GM10266 (cell line): ENCODE results near the gene PADI1.

Source experiments
- DNase-seq: peaks from one replicate; pipeline ENCODE4 v3.0.0; 2012; ENCODE audit errors: extremely low spot score
- CTCF ChIP-seq: IDR thresholded peaks from 2 replicates; pipeline ENCODE4 v1.5.1; 2012; ENCODE audit warnings: mild to moderate bottlenecking, low read depth; ENCODE audit not compliant: control insufficient read depth, insufficient read depth; ENCODE audit errors: missing control alignments

PADI1 gene

GRCh38 chr1:17193222-17194132 lies 11.5 kb upstream of the PADI1 start:
- DNase-seq = no peak
- no peak for TF ChIP-seq CTCF

- TF ChIP-seq CTCF = no peak
Observed at GRCh38 chr1:17194133-17194475, 10.8 kb upstream of the PADI1 start.

GRCh38 chr1:17194615-17195528 lies 10.1 kb upstream of the PADI1 start:
- no peak for TF ChIP-seq CTCF
- no peak for DNase-seq

More at GRCh38 chr1:17194133-17194475, 10.8 kb upstream of the PADI1 start:
- DNase-seq = no peak

DNA sequence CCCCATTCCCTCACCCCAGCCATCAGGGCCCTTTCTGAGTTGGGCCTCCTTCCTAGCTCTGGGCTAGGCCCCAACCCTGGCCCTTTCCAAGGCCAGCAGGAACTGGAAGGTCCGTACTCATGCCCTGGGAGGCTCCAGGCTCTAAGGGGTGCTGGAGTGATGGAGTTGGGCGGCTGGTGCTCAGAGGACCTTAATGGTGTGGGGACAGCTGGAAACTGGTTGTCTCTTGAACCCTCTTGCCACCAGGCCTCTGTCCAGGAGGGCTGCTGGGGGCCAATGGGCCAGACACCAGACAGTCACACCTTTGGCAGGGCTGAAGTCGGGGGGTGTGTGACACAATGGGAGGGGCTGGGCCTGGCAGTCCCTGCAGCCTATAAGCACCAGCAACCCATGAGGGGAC lies 9.2 kb upstream of the PADI1 start:
- no peak for TF ChIP-seq CTCF
- DNase-seq = no peak

- no peak for TF ChIP-seq CTCF
- no peak for DNase-seq
Observed at GRCh38 chr1:17196496-17197185, 8.3 kb upstream of the PADI1 start.

DNA sequence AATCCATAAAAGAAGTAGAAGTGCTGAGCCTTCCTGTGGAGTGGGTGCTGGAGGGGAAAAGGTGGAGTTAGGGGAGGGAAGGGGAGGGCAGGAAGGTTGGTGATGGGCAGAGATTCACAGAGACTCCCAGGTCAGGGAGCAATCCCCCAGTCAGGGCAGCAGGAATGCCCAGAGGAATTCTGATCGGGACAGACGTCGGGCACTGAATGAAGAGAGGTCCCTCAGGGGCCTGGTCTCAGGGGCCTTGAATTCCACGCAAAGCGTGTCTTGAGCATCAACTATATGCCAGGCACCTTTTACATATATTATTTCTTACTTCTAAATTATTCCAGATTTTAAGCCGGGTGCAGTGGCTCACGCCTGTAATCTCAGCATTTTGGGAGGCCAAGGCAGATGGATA lies 7.2 kb upstream of the PADI1 start:
- no peak for TF ChIP-seq CTCF
- no peak for DNase-seq
